ENCODE data around the gene CAMK1. TPM values are rescaled to one million over a fixed set of nuclear protein-coding genes. Genes with fewer than 3 reads are reported as not detected.

The CAMK1 gene
- total and polyA plus RNA-seq, 3 donors from 2014 or later: 62.7 to 185 (median 127) TPM

DNA sequence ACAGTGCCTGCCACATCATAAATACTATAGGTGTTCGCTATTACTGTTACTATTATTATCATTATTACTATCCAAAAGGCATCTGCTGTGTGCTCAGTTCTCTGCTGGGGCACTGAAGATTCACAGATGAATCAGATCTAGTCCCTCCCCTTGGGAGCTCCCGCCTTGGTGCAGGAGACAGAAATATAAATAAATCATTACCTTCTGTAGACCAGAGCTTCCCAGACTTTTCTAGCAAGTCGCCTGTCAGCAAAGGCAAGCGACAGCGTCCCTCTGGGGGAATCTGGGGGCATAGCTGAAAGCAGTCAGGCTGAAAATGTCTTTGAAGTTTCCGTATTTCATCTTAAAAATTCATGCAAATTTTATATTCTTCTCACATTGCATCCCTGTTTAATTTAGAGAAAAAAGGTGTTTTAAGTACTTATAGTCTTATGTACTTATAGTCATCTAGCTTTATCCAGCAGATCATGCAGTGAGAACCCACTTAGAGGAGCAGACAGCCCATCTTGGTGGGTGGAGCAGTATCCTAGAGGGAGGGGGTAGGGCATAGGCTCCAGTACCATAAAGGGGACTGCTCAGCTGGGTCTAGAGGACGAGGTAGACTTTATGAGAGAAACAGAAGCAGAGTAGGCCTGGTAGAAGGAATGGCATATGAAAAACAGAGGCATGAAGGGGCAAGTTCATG lies 48.6 kb downstream of the CAMK1 start:
- no peaks in the 10 kb centered on the region for H3K27me3 ChIP-seq
- no peaks in the 10 kb centered on the region for H3K9me3 ChIP-seq
- intact Hi-C loops (cut with DNase I; ENCODE audit: low total_unique reads): no loop called here
- H3K4me1 ChIP-seq: no peaks in the 10 kb centered on the region
- no peak overlapping the region for H3K27ac ChIP-seq
- H3K36me3 ChIP-seq (ENCODE audit: low read depth, missing control alignments): no peaks in the 10 kb centered on the region
- H3K4me3 ChIP-seq: no peak overlapping the region
- TF ChIP-seq POLR2A (IDR thresholded peaks at IDR 0.05): no peak
- TF ChIP-seq, protein P1, sequence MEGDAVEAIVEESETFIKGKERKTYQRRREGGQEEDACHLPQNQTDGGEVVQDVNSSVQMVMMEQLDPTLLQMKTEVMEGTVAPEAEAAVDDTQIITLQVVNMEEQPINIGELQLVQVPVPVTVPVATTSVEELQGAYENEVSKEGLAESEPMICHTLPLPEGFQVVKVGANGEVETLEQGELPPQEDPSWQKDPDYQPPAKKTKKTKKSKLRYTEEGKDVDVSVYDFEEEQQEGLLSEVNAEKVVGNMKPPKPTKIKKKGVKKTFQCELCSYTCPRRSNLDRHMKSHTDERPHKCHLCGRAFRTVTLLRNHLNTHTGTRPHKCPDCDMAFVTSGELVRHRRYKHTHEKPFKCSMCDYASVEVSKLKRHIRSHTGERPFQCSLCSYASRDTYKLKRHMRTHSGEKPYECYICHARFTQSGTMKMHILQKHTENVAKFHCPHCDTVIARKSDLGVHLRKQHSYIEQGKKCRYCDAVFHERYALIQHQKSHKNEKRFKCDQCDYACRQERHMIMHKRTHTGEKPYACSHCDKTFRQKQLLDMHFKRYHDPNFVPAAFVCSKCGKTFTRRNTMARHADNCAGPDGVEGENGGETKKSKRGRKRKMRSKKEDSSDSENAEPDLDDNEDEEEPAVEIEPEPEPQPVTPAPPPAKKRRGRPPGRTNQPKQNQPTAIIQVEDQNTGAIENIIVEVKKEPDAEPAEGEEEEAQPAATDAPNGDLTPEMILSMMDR (IDR thresholded peaks at IDR 0.05): no peak
- WGBS, 2 donors: 63 to 67% methylated on average over 7 of the region's 7 CpGs
- no peak for DNase-seq

DNA sequence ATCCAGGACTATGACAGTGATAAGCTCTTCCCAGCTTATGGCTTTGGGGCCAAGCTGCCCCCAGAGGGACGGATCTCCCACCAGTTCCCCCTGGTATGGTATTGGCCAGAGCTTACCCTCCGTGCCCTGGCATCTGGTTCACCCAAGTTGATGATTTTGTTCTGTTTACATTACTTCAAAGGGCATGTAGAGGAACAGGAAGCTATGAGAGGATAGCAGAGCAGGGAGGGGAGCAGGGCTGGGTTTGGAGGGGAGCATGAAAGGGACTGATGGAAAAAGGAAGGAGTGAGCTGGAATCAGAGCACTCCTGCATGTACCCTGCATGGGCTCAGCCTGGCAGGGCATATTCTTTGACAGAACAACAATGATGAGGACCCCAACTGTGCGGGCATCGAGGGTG lies 51.6 kb downstream of the CAMK1 start:
- H3K27me3 ChIP-seq: no peaks in the 10 kb centered on the region
- DNase-seq: no peak
- no peak overlapping the region for H3K27ac ChIP-seq
- H3K9me3 ChIP-seq: no peaks in the 10 kb centered on the region
- 82 to 83% methylated on average over 3 to 4 of the region's 4 CpGs for WGBS, 2 donors
- H3K4me3 ChIP-seq: no peak overlapping the region
- H3K36me3 ChIP-seq (ENCODE audit: low read depth, missing control alignments): no peaks in the 10 kb centered on the region
- H3K4me1 ChIP-seq: no peaks in the 10 kb centered on the region
- TF ChIP-seq POLR2A (IDR thresholded peaks at IDR 0.05): no peak
- TF ChIP-seq, protein P1 (IDR thresholded peaks at IDR 0.05): no peak
- intact Hi-C loops (cut with DNase I; ENCODE audit: low total_unique reads): no loop called here

DNA sequence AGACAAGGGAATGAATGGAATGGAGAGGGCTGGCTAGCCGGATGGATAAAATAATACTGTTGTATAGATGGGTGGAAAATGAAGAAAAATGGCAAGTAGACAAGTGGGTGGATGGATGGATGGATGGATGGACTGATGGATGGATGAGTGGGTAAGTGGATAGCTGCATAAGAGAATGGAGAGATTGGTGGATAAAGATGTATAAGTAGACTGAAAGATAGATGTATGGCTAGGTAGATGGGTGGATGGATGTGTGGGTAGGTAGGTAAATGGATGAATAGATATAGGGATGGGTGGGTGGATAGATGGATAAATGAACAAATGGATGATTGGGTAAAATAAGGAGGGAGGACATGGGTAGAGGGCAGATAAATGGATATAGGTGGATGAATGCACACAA lies 52.2 kb downstream of the CAMK1 start:
- DNase-seq: no peak
- Histone ChIP-seq H3K4me3 (no peak overlapping the region), H3K27me3 (no peaks in the 10 kb centered on the region), H3K27ac (no peak overlapping the region), H3K9me3 (no peaks in the 10 kb centered on the region), H3K36me3 (ENCODE audit: low read depth, missing control alignments) (no peaks in the 10 kb centered on the region), H3K4me1 (no peaks in the 10 kb centered on the region)
- TF ChIP-seq, protein P1 (IDR thresholded peaks at IDR 0.05): no peak
- no peak for TF ChIP-seq POLR2A (IDR thresholded peaks at IDR 0.05)
- 93 to 96% methylated on average over 1 of the region's 1 CpG for WGBS, 2 donors
- intact Hi-C loops (cut with DNase I; ENCODE audit: low total_unique reads): no loop called here

DNA sequence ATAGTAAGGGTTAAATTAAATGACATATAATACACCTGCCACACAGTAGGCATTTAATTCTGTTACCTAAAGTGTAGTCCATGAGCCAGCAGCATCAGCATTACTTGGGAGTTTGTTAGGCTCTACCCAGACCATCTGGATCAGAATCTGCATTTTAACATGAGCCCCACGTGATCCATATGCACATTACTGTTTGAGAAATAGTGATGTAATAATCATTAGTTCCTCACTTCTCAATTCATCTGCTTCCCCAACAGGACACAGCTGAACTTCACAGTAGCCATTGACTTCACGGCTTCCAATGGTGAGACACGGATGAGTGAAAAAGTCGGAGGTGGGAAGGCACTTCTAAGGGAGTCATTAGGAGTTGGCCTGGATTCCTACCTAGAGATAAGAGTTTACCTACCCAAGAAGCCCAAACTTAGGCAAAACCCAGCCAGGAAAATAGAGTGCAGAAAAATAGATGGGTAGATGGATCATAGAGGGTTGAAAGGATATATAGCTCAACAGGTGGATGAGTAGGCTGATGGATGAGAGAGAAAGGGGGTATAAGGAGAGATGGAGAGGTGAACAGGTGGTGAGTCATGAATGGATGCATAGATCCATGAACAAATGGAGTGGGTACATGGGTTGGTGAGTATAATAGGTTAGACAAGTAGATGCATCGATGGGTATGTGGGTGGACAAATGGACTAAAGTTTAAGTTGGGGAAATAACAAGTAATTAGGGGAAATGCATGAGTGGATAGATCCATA lies 52.8 kb downstream of the CAMK1 start:
- H3K27me3 ChIP-seq: no peaks in the 10 kb centered on the region
- H3K4me1 ChIP-seq: no peaks in the 10 kb centered on the region
- no peak for DNase-seq
- H3K9me3 ChIP-seq: no peaks in the 10 kb centered on the region
- intact Hi-C loops (cut with DNase I; ENCODE audit: low total_unique reads): no loop called here
- H3K4me3 ChIP-seq: no peak overlapping the region
- H3K27ac ChIP-seq: no peak overlapping the region
- TF ChIP-seq, protein P1 (IDR thresholded peaks at IDR 0.05): no peak
- TF ChIP-seq POLR2A (IDR thresholded peaks at IDR 0.05): no peak
- 87 to 92% methylated on average over 5 of the region's 5 CpGs for WGBS, 2 donors
- no peaks in the 10 kb centered on the region for H3K36me3 ChIP-seq (ENCODE audit: low read depth, missing control alignments)
